Measurements from ENCODE around the gene WDR1. TPM values are rescaled to one million over a fixed set of nuclear protein-coding genes. Genes with fewer than 3 reads are reported as not detected.

The WDR1 gene
- total RNA-seq, 2 experiments from 2014 or later = 77.6 to 152 TPM

GRCh38 chr4:10081218-10081606, 35.4 kb downstream of the WDR1 start:
- no peak for DNase-seq (ENCODE audit: low spot score)
- no TSS peak for BruUV-seq (replicated peaks)
- H3K4me2 ChIP-seq (ENCODE audit: low read length) = no peak overlapping the region
- H3K9me2 ChIP-seq (ENCODE audit: insufficient read depth, low read length) = no peaks in the 10 kb centered on the region
- H4K20me1 ChIP-seq (ENCODE audit: insufficient read depth, low read length) = no peaks in the 10 kb centered on the region
- no peaks in the 10 kb centered on the region for H3K79me2 ChIP-seq (ENCODE audit: insufficient read depth, low read depth, low read length)
- ChIA-PET CTCF (ENCODE audit: unreplicated experiment) (no interaction called here), POLR2A (no interaction called here)
- H3K4me1 ChIP-seq (ENCODE audit: insufficient read depth, low read length, poor library complexity, severe bottlenecking) = no peaks in the 10 kb centered on the region
- intact Hi-C loops (cut with micrococcal nuclease; ENCODE audit: unreplicated experiment) = no loop called here
- TF ChIP-seq CTCF (conservative IDR thresholded peaks at IDR 0.05; ENCODE audit: low read length) = no peak
- TF ChIP-seq EZH2phosphoT487 (IDR thresholded peaks at IDR 0.05; ENCODE audit: borderline replicate concordance, low read depth, low read length) = no peak
- peaks cover 97% of the 10 kb centered on the region for H3K36me3 ChIP-seq (ENCODE audit: insufficient read depth, low read length)
- H3K27ac ChIP-seq (ENCODE audit: low read depth, low read length, poor library complexity, severe bottlenecking) = no peak overlapping the region
- no peak overlapping the region for H3K4me3 ChIP-seq (ENCODE audit: low read depth, low read length, poor library complexity, severe bottlenecking)
- H3K9me3 ChIP-seq (ENCODE audit: low read length) = no peaks in the 10 kb centered on the region
- no peak overlapping the region for H2AFZ ChIP-seq (ENCODE audit: low read length)

GRCh38 chr4:10080589-10081217, 35.9 kb downstream of the WDR1 start:
- CTCF ChIA-PET (ENCODE audit: unreplicated experiment) = no interaction called here
- DNase-seq (ENCODE audit: low spot score) = no peak
- Histone ChIP-seq H3K4me3 (ENCODE audit: low read depth, low read length, poor library complexity, severe bottlenecking) (no peak overlapping the region), H3K9me3 (ENCODE audit: low read length) (no peaks in the 10 kb centered on the region), H3K79me2 (ENCODE audit: insufficient read depth, low read depth, low read length) (no peaks in the 10 kb centered on the region), H4K20me1 (ENCODE audit: insufficient read depth, low read length) (no peaks in the 10 kb centered on the region), H3K27ac (ENCODE audit: low read depth, low read length, poor library complexity, severe bottlenecking) (no peak overlapping the region), H2AFZ (ENCODE audit: low read length) (no peak overlapping the region), H3K4me1 (ENCODE audit: insufficient read depth, low read length, poor library complexity, severe bottlenecking) (no peaks in the 10 kb centered on the region), H3K36me3 (ENCODE audit: insufficient read depth, low read length) (peaks cover 97% of the 10 kb centered on the region), H3K9me2 (ENCODE audit: insufficient read depth, low read length) (no peaks in the 10 kb centered on the region), H3K4me2 (ENCODE audit: low read length) (no peak overlapping the region)
- no peak for TF ChIP-seq CTCF (conservative IDR thresholded peaks at IDR 0.05; ENCODE audit: low read length)
- no peak for TF ChIP-seq EZH2phosphoT487 (IDR thresholded peaks at IDR 0.05; ENCODE audit: borderline replicate concordance, low read depth, low read length)
- intact Hi-C loops (cut with micrococcal nuclease; ENCODE audit: unreplicated experiment) = no loop called here
- POLR2A ChIA-PET = no interaction called here
- no TSS peak for BruUV-seq (replicated peaks)

DNA sequence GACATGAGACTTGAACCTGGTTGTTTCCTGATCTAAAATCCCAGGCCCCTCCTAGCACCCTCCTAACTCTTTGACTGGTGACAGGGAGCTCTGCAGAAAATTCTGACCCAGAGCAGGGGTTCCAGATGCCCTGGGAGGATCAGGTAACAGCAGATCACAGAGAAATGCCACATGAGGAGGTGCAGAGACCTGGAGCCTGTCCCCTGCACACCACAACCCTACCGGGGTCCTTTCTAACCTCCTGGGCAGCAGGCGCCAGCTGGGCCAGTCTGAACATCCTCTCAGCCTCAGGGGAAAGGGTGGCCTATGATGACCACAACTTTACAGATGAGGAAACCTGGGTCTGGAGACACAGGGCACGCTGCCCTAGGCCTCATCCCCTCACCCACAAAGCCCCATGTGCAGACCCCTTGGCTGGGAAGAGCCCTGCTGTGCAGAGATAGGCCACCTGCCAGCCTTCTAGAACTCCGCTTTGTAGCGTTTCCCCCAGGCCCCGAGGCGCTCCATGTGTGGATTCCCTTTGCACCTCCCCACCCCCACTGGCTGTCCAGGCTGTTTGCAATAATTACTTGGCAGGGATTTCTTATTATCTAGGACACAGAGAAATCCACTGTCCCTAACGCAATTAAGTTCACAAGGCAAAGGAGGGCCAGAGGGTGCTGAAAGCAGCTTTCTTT, 36.5 kb downstream of the WDR1 start:
- Histone ChIP-seq H3K9me3 (ENCODE audit: low read length) (no peaks in the 10 kb centered on the region), H3K79me2 (ENCODE audit: insufficient read depth, low read depth, low read length) (no peaks in the 10 kb centered on the region), H3K4me3 (ENCODE audit: low read depth, low read length, poor library complexity, severe bottlenecking) (no peak overlapping the region), H3K4me1 (ENCODE audit: insufficient read depth, low read length, poor library complexity, severe bottlenecking) (no peaks in the 10 kb centered on the region), H3K27ac (ENCODE audit: low read depth, low read length, poor library complexity, severe bottlenecking) (no peak overlapping the region), H3K9me2 (ENCODE audit: insufficient read depth, low read length) (no peaks in the 10 kb centered on the region), H2AFZ (ENCODE audit: low read length) (no peak overlapping the region), H3K36me3 (ENCODE audit: insufficient read depth, low read length) (peaks cover 97% of the 10 kb centered on the region), H4K20me1 (ENCODE audit: insufficient read depth, low read length) (no peaks in the 10 kb centered on the region), H3K4me2 (ENCODE audit: low read length) (no peak overlapping the region)
- no peak for TF ChIP-seq CTCF (conservative IDR thresholded peaks at IDR 0.05; ENCODE audit: low read length)
- no peak for TF ChIP-seq EZH2phosphoT487 (IDR thresholded peaks at IDR 0.05; ENCODE audit: borderline replicate concordance, low read depth, low read length)
- ChIA-PET POLR2A (no interaction called here), CTCF (ENCODE audit: unreplicated experiment) (no interaction called here)
- DNase-seq (ENCODE audit: low spot score) = no peak
- BruUV-seq (replicated peaks) = no TSS peak
- intact Hi-C loops (cut with micrococcal nuclease; ENCODE audit: unreplicated experiment) = no loop called here
